ENCODE results near the gene FER. TPM values are rescaled to one million over a fixed set of nuclear protein-coding genes. Genes with fewer than 3 reads are reported as not detected.

Gene FER
- total and polyA plus RNA-seq, 9 of the 15 experiments (the other 6 are each of a cell fraction or from before 2014, with no cell fraction given) = 6.7 to 18.2 (median 8.9) TPM

DNA sequence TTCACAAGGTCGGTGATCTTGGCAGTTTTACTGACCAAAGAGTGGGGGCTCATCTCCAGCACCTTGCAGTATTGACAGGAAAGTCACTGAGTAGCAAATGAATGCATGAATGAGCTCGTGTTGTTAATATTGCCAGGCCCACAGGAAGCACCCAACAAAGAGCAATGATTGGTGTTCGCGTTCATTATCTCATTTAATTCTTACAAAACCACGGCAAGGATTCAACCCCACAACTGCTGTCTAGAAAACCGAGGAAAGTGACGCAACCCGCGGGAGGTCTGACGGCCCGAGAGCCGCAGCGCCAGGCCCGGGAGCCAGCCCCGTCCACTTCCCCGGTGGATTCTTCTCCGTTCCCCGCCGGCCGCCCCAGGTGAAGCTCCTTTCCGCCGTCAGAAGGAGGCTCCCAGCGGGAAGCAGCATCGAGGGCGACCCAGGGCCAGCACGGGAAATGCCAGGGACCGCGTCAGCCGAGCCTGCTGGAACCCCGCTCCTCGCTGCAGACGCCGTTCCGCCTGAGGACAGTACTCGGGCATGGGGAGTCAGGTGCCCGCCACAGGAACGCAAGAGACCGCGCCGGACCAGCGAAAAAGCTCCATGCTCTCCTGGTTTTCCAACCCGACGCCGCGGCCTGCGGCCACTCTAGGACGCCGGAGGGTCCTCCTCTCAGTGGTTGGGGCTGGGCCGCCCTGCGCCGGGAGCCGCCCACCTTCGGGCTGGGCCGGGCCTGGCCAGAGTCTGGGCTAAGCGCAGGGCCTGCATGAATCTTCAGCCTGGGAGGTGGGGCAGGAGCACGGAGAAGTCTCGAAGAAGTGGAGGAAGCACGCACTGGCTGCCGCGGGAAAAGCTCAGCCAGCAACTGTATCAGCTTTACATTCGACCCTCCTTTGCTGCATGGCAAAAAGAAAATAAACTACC, 19.8 kb upstream of the FER start (continued):
- TF ChIP-seq PYGO2 (tag; IDR thresholded peaks at IDR 0.05) (no peak), ZNF134 (CRISPR knock-in tag; conservative IDR thresholded peaks at IDR 0.05) (no peak), NRF1 (conservative IDR thresholded peaks at IDR 0.05 in 1 of 2, IDR thresholded peaks at IDR 0.05 in 1 of 2) (peak; percentile 87 to 89), KHSRP (IDR thresholded peaks at IDR 0.05) (no peak), ZNF140 (CRISPR knock-in tag; IDR thresholded peaks at IDR 0.05) (no peak), HIVEP1 (CRISPR knock-in tag; IDR thresholded peaks at IDR 0.05) (no peak), ZNF589 (CRISPR knock-in tag; IDR thresholded peaks at IDR 0.05; ENCODE audit: low read depth) (peak; percentile 56; the same call in 1 of the 2 replicates), CEBPG (CRISPR knock-in tag; IDR thresholded peaks at IDR 0.05) (peak; percentile 97), CEBPG (tag; conservative IDR thresholded peaks at IDR 0.05 in 1 of 2, IDR thresholded peaks at IDR 0.05 in 1 of 2) (peak; percentile 93 to 98)
- TF ChIP-seq, protein P1, sequence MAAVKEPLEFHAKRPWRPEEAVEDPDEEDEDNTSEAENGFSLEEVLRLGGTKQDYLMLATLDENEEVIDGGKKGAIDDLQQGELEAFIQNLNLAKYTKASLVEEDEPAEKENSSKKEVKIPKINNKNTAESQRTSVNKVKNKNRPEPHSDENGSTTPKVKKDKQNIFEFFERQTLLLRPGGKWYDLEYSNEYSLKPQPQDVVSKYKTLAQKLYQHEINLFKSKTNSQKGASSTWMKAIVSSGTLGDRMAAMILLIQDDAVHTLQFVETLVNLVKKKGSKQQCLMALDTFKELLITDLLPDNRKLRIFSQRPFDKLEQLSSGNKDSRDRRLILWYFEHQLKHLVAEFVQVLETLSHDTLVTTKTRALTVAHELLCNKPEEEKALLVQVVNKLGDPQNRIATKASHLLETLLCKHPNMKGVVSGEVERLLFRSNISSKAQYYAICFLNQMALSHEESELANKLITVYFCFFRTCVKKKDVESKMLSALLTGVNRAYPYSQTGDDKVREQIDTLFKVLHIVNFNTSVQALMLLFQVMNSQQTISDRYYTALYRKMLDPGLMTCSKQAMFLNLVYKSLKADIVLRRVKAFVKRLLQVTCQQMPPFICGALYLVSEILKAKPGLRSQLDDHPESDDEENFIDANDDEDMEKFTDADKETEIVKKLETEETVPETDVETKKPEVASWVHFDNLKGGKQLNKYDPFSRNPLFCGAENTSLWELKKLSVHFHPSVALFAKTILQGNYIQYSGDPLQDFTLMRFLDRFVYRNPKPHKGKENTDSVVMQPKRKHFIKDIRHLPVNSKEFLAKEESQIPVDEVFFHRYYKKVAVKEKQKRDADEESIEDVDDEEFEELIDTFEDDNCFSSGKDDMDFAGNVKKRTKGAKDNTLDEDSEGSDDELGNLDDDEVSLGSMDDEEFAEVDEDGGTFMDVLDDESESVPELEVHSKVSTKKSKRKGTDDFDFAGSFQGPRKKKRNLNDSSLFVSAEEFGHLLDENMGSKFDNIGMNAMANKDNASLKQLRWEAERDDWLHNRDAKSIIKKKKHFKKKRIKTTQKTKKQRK (IDR thresholded peaks at IDR 0.05; ENCODE audit: borderline replicate concordance, low read depth, low read length) = no peak
- TF ChIP-seq, protein P2, sequence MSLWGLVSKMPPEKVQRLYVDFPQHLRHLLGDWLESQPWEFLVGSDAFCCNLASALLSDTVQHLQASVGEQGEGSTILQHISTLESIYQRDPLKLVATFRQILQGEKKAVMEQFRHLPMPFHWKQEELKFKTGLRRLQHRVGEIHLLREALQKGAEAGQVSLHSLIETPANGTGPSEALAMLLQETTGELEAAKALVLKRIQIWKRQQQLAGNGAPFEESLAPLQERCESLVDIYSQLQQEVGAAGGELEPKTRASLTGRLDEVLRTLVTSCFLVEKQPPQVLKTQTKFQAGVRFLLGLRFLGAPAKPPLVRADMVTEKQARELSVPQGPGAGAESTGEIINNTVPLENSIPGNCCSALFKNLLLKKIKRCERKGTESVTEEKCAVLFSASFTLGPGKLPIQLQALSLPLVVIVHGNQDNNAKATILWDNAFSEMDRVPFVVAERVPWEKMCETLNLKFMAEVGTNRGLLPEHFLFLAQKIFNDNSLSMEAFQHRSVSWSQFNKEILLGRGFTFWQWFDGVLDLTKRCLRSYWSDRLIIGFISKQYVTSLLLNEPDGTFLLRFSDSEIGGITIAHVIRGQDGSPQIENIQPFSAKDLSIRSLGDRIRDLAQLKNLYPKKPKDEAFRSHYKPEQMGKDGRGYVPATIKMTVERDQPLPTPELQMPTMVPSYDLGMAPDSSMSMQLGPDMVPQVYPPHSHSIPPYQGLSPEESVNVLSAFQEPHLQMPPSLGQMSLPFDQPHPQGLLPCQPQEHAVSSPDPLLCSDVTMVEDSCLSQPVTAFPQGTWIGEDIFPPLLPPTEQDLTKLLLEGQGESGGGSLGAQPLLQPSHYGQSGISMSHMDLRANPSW (CRISPR knock-in tag; IDR thresholded peaks at IDR 0.05) = no peak
- TF ChIP-seq, protein P3, sequence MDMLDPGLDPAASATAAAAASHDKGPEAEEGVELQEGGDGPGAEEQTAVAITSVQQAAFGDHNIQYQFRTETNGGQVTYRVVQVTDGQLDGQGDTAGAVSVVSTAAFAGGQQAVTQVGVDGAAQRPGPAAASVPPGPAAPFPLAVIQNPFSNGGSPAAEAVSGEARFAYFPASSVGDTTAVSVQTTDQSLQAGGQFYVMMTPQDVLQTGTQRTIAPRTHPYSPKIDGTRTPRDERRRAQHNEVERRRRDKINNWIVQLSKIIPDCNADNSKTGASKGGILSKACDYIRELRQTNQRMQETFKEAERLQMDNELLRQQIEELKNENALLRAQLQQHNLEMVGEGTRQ (CRISPR knock-in tag; IDR thresholded peaks at IDR 0.05) = no peak
- TF ChIP-seq, protein P4, sequence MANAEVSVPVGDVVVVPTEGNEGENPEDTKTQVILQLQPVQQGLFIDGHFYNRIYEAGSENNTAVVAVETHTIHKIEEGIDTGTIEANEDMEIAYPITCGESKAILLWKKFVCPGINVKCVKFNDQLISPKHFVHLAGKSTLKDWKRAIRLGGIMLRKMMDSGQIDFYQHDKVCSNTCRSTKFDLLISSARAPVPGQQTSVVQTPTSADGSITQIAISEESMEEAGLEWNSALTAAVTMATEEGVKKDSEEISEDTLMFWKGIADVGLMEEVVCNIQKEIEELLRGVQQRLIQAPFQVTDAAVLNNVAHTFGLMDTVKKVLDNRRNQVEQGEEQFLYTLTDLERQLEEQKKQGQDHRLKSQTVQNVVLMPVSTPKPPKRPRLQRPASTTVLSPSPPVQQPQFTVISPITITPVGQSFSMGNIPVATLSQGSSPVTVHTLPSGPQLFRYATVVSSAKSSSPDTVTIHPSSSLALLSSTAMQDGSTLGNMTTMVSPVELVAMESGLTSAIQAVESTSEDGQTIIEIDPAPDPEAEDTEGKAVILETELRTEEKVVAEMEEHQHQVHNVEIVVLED (CRISPR knock-in tag; IDR thresholded peaks at IDR 0.05) = peak; percentile 35; the same call in 1 of the 2 replicates
- TF ChIP-seq, protein P5, sequence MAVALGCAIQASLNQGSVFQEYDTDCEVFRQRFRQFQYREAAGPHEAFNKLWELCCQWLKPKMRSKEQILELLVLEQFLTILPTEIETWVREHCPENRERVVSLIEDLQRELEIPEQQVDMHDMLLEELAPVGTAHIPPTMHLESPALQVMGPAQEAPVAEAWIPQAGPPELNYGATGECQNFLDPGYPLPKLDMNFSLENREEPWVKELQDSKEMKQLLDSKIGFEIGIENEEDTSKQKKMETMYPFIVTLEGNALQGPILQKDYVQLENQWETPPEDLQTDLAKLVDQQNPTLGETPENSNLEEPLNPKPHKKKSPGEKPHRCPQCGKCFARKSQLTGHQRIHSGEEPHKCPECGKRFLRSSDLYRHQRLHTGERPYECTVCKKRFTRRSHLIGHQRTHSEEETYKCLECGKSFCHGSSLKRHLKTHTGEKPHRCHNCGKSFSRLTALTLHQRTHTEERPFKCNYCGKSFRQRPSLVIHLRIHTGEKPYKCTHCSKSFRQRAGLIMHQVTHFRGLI (CRISPR knock-in tag; IDR thresholded peaks at IDR 0.05) = no peak
